IMR-90 (cell line): ENCODE measurements around the gene ASXL2.

Source experiments
- BHLHE40 ChIP-seq: fragments of 150-350 bp; IDR thresholded peaks from 2 replicates; pipeline ENCODE4 v1.6.1; 2016; ENCODE audit warnings: mild to moderate bottlenecking, low read depth, low read length
- CEBPB ChIP-seq: IDR thresholded peaks from 2 replicates; pipeline ENCODE4 v1.6.1; 2012; ENCODE audit warnings: low read depth, low read length, improper control_type of control experiment
- FOS ChIP-seq: fragments of 150-350 bp; IDR thresholded peaks from 2 replicates; pipeline ENCODE4 v1.6.1; 2016; ENCODE audit warnings: low read depth, low read length
- MAFK ChIP-seq: IDR thresholded peaks from 2 replicates; pipeline ENCODE4 v1.6.1; 2012; ENCODE audit warnings: low read depth, low read length, improper control_type of control experiment
- POLR2A ChIP-seq: IDR thresholded peaks from 2 replicates; pipeline ENCODE4 v1.6.1; 2012; ENCODE audit warnings: mild to moderate bottlenecking, low read depth, low read length
- RAD21 ChIP-seq: IDR thresholded peaks from 2 replicates; pipeline ENCODE4 v1.6.1; 2012; ENCODE audit warnings: low read length, improper control_type of control experiment
- RFX5 ChIP-seq: IDR thresholded peaks from 2 replicates; pipeline ENCODE4 v1.8.0; 2012; ENCODE audit warnings: low read depth, mild to moderate bottlenecking, low read length, moderate library complexity
- SMC3 ChIP-seq: fragments of 150-350 bp; IDR thresholded peaks from 2 replicates; pipeline ENCODE4 v1.6.1; 2016; ENCODE audit warnings: low read depth, mild to moderate bottlenecking, antibody characterized with exemption, low read length, moderate library complexity
- TF ChIP-seq, protein P1 (sequence below): conservative IDR thresholded peaks from 2 replicates; pipeline ENCODE4 v1.5.1; 2012; ENCODE audit warnings: mild to moderate bottlenecking, low read depth, low read length, improper control_type of control experiment

DNA sequence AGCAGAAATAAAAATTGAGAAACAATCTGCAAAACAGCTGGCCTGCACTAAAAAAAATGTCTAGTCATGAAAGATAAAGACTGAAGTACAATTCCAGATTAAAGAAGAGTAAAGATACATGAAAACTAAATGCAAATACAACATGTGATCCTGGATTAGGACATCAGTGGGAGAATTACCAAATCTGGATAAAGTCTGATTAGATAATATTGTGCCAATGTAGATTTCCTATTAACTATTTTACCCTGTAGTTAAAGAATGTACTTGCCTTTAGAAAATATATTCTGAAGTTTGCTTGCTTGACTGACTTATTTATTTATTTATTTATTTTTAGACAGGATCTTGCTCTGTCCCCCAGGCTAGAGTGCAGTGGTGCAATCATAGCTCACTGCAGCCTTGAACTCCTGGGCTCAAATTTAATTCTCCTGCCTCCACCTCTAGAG lies 58.7 kb downstream of the ASXL2 start:
- TF ChIP-seq, protein P1, sequence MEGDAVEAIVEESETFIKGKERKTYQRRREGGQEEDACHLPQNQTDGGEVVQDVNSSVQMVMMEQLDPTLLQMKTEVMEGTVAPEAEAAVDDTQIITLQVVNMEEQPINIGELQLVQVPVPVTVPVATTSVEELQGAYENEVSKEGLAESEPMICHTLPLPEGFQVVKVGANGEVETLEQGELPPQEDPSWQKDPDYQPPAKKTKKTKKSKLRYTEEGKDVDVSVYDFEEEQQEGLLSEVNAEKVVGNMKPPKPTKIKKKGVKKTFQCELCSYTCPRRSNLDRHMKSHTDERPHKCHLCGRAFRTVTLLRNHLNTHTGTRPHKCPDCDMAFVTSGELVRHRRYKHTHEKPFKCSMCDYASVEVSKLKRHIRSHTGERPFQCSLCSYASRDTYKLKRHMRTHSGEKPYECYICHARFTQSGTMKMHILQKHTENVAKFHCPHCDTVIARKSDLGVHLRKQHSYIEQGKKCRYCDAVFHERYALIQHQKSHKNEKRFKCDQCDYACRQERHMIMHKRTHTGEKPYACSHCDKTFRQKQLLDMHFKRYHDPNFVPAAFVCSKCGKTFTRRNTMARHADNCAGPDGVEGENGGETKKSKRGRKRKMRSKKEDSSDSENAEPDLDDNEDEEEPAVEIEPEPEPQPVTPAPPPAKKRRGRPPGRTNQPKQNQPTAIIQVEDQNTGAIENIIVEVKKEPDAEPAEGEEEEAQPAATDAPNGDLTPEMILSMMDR = no peak
- no peak for TF ChIP-seq POLR2A
- no peak for TF ChIP-seq BHLHE40
- no peak for TF ChIP-seq RFX5
- no peak for TF ChIP-seq SMC3
- TF ChIP-seq MAFK = no peak
- no peak for TF ChIP-seq CEBPB
- TF ChIP-seq RAD21 = no peak
- no peak for TF ChIP-seq FOS
